ENCODE data around the gene LARP1B.
"Not testable (repeated sequence)": the region's sequence is repeated elsewhere in the genome, so short reads cannot be mapped to it uniquely, and the experiment has no call there.

The LARP1B gene

DNA sequence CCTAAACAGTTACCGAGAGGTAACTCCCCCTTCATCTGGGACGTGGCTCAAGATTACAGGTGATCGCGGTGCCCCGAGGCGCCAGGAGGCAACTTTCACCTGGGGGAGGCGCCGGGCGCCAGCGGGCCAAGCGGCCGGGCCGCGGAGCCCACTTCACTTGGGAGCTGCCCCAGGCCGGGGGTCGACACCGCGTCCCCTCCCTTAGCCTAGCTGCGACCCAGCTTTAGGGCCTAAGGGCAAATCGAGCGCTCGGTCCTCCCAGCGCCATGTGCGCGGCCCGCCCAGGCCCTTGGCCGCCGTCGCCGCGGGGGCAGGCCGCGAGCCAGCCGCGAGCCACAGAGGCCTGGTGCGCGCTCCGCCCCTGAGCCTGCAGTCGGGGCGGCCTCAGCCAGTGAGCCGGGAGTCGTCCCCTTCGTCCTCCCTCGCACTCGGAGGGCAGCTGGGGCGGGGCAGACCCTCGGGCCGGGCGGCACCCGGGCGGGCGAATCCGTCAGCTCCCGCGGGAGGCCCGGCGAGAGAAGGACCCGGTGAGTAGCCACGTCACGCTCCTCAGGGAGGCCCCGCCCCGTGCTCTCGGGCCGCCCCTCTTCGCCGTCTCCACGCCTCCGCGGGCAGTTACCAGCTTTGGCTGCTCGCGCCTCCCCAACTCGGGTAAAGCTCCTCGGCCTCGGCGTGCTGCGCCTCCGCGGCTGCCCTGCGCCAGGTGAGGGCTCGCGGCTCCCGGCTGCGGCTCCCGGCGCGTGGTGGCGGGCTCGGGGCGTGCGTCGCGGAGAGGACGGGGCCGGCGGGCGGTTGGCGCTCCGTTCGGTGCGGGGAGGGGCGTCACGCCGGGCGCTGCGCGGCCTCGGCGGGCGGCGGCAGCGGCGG, at the start of gene LARP1B:
TSS of gene LARP1B (plus strand) at position 614 of the 867 bp plus-strand sequence. CDS start 13,640 bp downstream, outside the sequence.
- DNase-seq: peak; percentile 81

DNA sequence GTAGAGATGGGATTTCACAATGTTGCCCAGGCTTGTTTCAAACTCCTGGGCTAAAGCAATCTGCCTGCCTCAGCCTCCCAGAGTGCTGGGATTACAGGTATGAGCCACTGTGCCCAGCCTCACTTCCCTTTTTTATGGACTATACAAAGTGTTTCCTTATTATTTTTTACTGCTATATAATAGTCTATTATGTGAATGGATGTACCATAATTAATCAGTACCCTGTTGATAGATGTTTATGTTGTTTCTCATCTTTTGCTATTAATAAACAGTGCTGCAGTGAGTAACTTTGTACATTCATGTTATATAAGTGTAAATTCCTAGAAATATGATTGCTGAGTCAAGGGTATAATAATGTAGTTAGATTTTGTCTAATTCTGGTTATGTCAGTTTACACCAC, 35.8 kb upstream of the LARP1B start:
- no peak for DNase-seq

DNA sequence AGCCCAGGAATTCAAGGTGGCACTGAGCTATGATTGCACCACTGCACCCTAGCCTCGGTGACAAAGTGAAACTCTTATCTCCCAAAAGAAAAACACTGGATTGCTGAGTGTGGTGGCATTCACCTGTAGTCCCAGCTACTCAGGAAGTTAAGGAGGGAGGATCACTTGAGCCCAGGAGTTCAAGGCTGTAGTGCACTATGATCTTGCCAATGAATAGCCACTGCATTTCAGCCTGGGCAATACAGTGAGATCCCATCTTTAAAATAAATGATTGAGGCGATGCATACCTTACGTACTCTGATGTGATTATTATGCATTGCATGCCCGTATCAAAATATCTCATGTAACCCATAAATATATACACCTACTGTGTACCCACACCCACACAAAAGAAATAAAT, 31.2 kb upstream of the LARP1B start:
- no peak for DNase-seq

- no peak for DNase-seq
Observed at GRCh38 chr4:128031756-128032384, 29.2 kb upstream of the LARP1B start.

DNA sequence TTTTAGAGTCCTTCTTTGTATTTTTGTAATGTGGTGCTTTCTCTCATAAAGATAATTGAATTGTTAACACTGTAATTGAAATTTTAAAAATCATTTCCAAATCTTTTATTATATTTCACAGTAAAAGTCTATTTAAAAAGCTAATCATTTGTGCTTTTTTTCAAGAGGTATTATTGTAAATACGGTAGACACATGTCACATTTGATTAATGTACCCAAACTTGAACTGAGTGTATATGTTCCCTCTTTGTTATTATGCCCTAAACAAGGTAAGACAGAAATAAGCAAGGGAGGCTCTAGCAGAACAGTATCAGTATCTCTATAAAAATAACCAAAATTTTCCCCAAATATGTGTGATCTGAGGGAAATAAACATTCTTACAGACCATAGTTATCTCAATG, 21.5 kb upstream of the LARP1B start:
- no peak for DNase-seq

GRCh38 chr4:128047019-128047418, 14.1 kb upstream of the LARP1B start:
- DNase-seq: not testable (repeated sequence)

GRCh38 chr4:128047514-128047913, 13.6 kb upstream of the LARP1B start:
- DNase-seq: not testable (repeated sequence)

GRCh38 chr4:128051229-128051628, 9.9 kb upstream of the LARP1B start:
- not testable (repeated sequence) for DNase-seq

GRCh38 chr4:128054907-128055306, 6.2 kb upstream of the LARP1B start:
- DNase-seq: not testable (repeated sequence)

- not testable (repeated sequence) for DNase-seq
Observed at GRCh38 chr4:128055441-128056206, 5.5 kb upstream of the LARP1B start.

GRCh38 chr4:128056396-128056795, 4.7 kb upstream of the LARP1B start:
- DNase-seq: no peak

- no peak for DNase-seq
Observed at GRCh38 chr4:128060121-128060698, 902 bp upstream of the LARP1B start.

- peak; percentile 7 for DNase-seq
Observed at GRCh38 chr4:128061566-128062536, 739 bp downstream of the LARP1B start.

DNA sequence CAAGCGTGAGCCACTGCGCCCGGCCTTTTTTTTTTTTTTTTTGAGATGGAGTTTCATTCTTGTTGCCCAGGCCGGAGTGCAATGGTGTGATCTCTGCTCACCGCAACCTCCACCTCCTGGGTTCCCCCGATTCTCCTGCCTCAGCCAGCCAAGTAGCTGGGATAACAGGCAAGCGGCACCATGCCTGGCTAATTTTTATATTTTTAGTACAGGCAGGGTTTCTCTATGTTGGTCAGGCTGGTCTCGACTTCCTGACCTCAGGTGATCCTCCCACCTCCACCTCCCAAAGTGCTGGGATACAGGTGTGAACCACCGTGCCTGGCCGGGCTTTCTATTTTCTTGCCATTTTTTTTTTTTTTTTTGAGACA, 5.3 kb downstream of the LARP1B start:
- DNase-seq: not testable (repeated sequence)

- no peak for DNase-seq
Observed at GRCh38 chr4:128068918-128069317, 7.8 kb downstream of the LARP1B start.

- DNase-seq: no peak
Observed at GRCh38 chr4:128076464-128076863, 15.4 kb downstream of the LARP1B start.

DNA sequence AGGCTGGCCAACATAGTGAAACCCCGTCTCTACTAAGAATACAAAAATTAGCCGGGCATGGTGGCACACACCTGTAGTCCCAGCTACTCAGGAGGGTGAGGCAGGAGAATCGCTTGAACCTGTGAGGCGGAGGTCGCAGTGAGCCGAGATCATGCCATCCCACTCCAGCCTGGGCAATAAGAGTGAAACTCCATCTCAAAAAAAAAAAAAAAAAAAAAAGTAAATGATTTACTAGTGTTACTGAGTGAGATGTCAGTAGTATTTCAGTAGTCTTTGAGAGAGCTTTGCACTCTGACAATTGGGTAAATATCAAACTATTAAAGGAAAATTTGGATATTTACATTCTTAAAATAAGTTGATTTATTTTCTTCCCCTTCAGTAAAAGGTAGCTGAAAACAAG, 34.2 kb downstream of the LARP1B start:
- not testable (repeated sequence) for DNase-seq

- no peak for DNase-seq
Observed at GRCh38 chr4:128107766-128108165, 46.7 kb downstream of the LARP1B start.

GRCh38 chr4:128123036-128123435, 61.9 kb downstream of the LARP1B start:
- DNase-seq: no peak

DNA sequence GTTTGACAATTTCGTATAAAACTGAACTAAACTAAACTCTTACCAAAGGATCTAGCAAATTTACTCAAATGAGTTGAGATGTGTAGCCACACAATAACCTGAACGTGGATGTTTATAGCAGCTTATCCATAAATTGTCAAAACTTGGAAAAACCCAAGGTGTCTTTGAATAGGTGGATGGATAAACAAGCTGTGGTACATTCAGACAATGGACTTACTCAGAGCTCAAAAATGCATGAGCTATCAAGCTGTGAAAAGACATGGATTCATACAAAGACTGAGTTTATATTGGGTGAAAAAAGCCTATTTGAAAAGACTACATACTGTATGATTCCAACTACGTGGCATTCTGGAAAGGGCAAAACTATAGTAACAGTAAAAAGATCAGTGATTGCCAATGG, 69.5 kb downstream of the LARP1B start:
- DNase-seq: no peak

GRCh38 chr4:128134925-128135324, 73.8 kb downstream of the LARP1B start:
- DNase-seq: no peak

- no peak for DNase-seq
Observed at GRCh38 chr4:128135391-128135790, 74.3 kb downstream of the LARP1B start.
